Calu3 (cell line): ENCODE data around the gene ZC3H7B. TPM values are rescaled to one million over a fixed set of nuclear protein-coding genes. Genes with fewer than 3 reads are reported as not detected.

Experiments
- BruUV-seq: library from RNA; stranded (reverse); fragments of 400-500 nt; replicated peaks from 2 replicates; lab custom pipeline; 2021; lab: Mats Ljungman, UMichigan
- CTCF ChIA-PET: fragments of 300-600 bp; sonication (Branson Sonifier 250); formaldehyde crosslinking; loops from one replicate; lab custom pipeline; 2022; ENCODE audit warnings: antibody characterized with exemption; lab: Charles Lee
- DNase-seq: peaks from one replicate; pipeline ENCODE4 v3.0.0; 2022
- H3K27ac Mint-ChIP-seq: one replicate; pipeline ENCODE4 v1.8.0; 2022; ENCODE audit warnings: mixed read lengths; ENCODE audit not compliant: unreplicated experiment
- H3K27me3 Mint-ChIP-seq: one replicate; pipeline ENCODE4 v1.8.0; 2022; ENCODE audit warnings: mixed read lengths; ENCODE audit not compliant: unreplicated experiment
- H3K36me3 Mint-ChIP-seq: one replicate; pipeline ENCODE4 v1.8.0; 2022; ENCODE audit warnings: mild to moderate bottlenecking, moderate library complexity, mixed read lengths; ENCODE audit not compliant: insufficient read depth, unreplicated experiment
- H3K4me1 Mint-ChIP-seq: one replicate; pipeline ENCODE4 v1.8.0; 2022; ENCODE audit warnings: mild to moderate bottlenecking, low read depth, mixed read lengths; ENCODE audit not compliant: unreplicated experiment
- H3K4me3 Mint-ChIP-seq: one replicate; pipeline ENCODE4 v1.8.0; 2022; ENCODE audit warnings: mild to moderate bottlenecking, low read depth, moderate library complexity, mixed read lengths; ENCODE audit not compliant: unreplicated experiment
- H3K9me3 Mint-ChIP-seq: one replicate; pipeline ENCODE4 v1.8.0; 2022; ENCODE audit warnings: low read depth, mixed read lengths; ENCODE audit not compliant: unreplicated experiment
- CTCF ChIP-seq: fragments of 200-600 bp; IDR thresholded peaks from one replicate; pipeline ENCODE4 v1.8.0; 2022; ENCODE audit warnings: antibody characterized with exemption; ENCODE audit not compliant: unreplicated experiment
- intact Hi-C: fragments of 100-400 bp; cut with micrococcal nuclease; formaldehyde crosslinking; loops from one replicate; pipeline ENCODE4 v1.10.0; 2022; ENCODE audit not compliant: unreplicated experiment
- total RNA-seq: library from RNA; stranded (reverse); gene quantifications from 2 replicates; pipeline ENCODE4 v1.2.3, GENCODE V29; 2022

Gene ZC3H7B
- total RNA-seq, 1 experiment from 2014 or later, result 53.5 TPM

DNA sequence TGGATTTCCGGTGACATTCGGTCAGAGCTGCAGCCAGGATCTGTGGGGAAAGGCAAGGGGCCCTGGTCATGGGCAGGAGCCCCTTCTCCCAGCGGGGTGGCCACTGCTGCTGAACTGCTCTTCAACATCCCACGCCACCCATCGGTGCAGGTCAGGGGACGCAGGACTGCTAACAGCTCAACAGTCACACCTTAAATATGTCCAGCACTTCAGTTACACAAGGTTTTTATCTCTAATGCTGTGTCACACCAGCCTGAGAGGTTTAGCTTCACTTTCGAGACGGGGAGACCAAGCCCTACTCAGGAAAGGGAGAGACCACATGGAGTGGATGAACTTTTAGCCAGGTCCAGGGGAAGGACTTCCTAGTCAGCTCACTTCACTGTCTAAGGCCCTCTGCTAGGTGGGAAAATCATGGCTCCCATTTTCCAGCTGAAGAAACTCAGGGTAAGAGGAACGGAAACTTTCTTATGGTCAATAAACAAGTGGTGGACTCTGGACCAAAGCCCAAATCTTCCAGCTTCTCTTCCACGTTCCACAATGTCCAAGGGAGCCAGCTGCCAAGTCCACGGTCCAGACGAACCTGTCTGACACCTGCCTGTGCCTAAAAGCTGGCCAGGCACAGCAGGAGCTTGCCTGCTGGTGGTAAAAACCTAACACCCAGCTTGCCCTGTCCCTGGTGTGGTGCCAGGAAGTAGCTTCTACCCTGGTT is 39.6 kb upstream of the ZC3H7B start:
- CTCF ChIA-PET, result interaction anchor here (0.6 kb wide), 1 partner anchor 47 kb away, joined by 5 read pairs; no protein-coding TSS in a partner anchor
- no peak for TF ChIP-seq CTCF
- Mint-ChIP-seq H3K36me3 (peaks cover 86% of the 10 kb centered on the region), H3K9me3 (no peaks in the 10 kb centered on the region), H3K27ac (no peak overlapping the region), H3K4me1 (peaks cover 8% of the 10 kb centered on the region), H3K27me3 (no peaks in the 10 kb centered on the region), H3K4me3 (no peak overlapping the region)
- no TSS peak for BruUV-seq
- intact Hi-C loops, result no loop called here
- DNase-seq, result no peak

- CTCF ChIA-PET, result interaction anchor here (0.6 kb wide), 1 partner anchor 46 kb away, joined by 5 read pairs; no protein-coding TSS in a partner anchor
- no peak for TF ChIP-seq CTCF
- no TSS peak for BruUV-seq
- Mint-ChIP-seq H3K4me3 (no peak overlapping the region), H3K27ac (no peak overlapping the region), H3K36me3 (peaks cover 86% of the 10 kb centered on the region), H3K9me3 (no peaks in the 10 kb centered on the region), H3K4me1 (peaks cover 2% of the 10 kb centered on the region), H3K27me3 (no peaks in the 10 kb centered on the region)
- no peak for DNase-seq
- intact Hi-C loops, result no loop called here
Observed at GRCh38 chr22:41262250-41262765, 39.0 kb upstream of the ZC3H7B start.

- Mint-ChIP-seq H3K4me1 (no peaks in the 10 kb centered on the region), H3K27me3 (no peaks in the 10 kb centered on the region), H3K36me3 (peaks cover 87% of the 10 kb centered on the region), H3K27ac (no peak overlapping the region), H3K4me3 (no peak overlapping the region), H3K9me3 (no peaks in the 10 kb centered on the region)
- no peak for DNase-seq
- no peak for TF ChIP-seq CTCF
- CTCF ChIA-PET, result interaction anchor here (0.6 kb wide), 1 partner anchor 53 kb away, joined by 4 read pairs; no protein-coding TSS in a partner anchor
- intact Hi-C loops, result no loop called here
- no TSS peak for BruUV-seq
Observed at GRCh38 chr22:41263704-41264103, 37.6 kb upstream of the ZC3H7B start.

GRCh38 chr22:41264408-41264941 is 36.9 kb upstream of the ZC3H7B start:
- Mint-ChIP-seq H3K9me3 (no peaks in the 10 kb centered on the region), H3K27me3 (no peaks in the 10 kb centered on the region), H3K36me3 (peaks cover 92% of the 10 kb centered on the region), H3K4me3 (no peak overlapping the region), H3K4me1 (no peaks in the 10 kb centered on the region), H3K27ac (peak overlapping the region; percentile 1)
- no peak for DNase-seq
- no TSS peak for BruUV-seq
- intact Hi-C loops, result no loop called here
- no peak for TF ChIP-seq CTCF
- CTCF ChIA-PET, result interaction anchor here (0.6 kb wide), 1 partner anchor 53 kb away, joined by 4 read pairs; no protein-coding TSS in a partner anchor
